Hematopoietic multipotent progenitor cell treated with erythropoietin and hydrocortisone succinate and interleukin-3 and kit ligand, for 4 days (in vitro differentiated cells): ENCODE measurements around the gene DAPK1.

Experiments used
- DNase-seq: peaks from one replicate; pipeline ENCODE4 v3.0.0-alpha.2; 2015

Gene DAPK1

GRCh38 chr9:87497604-87498045, at the start of gene DAPK1:
TSS of gene DAPK1 (plus strand) at chr9:87497867. CDS start at chr9:87499078, 1,211 bp downstream.
- DNase-seq, result peak; percentile 90

- no peak for DNase-seq
These were observed 46.5 kb upstream of the DAPK1 start for GRCh38 chr9:87451149-87451548.

- DNase-seq, result no peak
These were observed 42.3 kb upstream of the DAPK1 start for GRCh38 chr9:87455407-87455806.

- DNase-seq, result no peak
These were observed 36.4 kb upstream of the DAPK1 start for GRCh38 chr9:87461256-87461655.

GRCh38 chr9:87464110-87464991, 33.3 kb upstream of the DAPK1 start:
- DNase-seq, result no peak

- no peak for DNase-seq
These were observed 32.7 kb upstream of the DAPK1 start for GRCh38 chr9:87464992-87465378.

- no peak for DNase-seq
These were observed 31.9 kb upstream of the DAPK1 start for GRCh38 chr9:87465816-87466215.

GRCh38 chr9:87467187-87467586, 30.5 kb upstream of the DAPK1 start:
- DNase-seq, result no peak

GRCh38 chr9:87469793-87470465, 27.7 kb upstream of the DAPK1 start:
- peak; percentile 45 for DNase-seq

GRCh38 chr9:87471746-87472145, 25.9 kb upstream of the DAPK1 start:
- no peak for DNase-seq

GRCh38 chr9:87475463-87475862, 22.2 kb upstream of the DAPK1 start:
- no peak for DNase-seq

GRCh38 chr9:87478226-87478992, 19.3 kb upstream of the DAPK1 start:
- DNase-seq, result no peak

GRCh38 chr9:87479801-87480201, 17.9 kb upstream of the DAPK1 start:
- DNase-seq, result peak; percentile 93

- no peak for DNase-seq
These were observed 15.5 kb upstream of the DAPK1 start for GRCh38 chr9:87481890-87482855.

- no peak for DNase-seq
These were observed 7.4 kb upstream of the DAPK1 start for GRCh38 chr9:87490225-87490624.

GRCh38 chr9:87490907-87491306, 6.8 kb upstream of the DAPK1 start:
- no peak for DNase-seq

- DNase-seq, result no peak
These were observed 6.1 kb upstream of the DAPK1 start for GRCh38 chr9:87491523-87491922.

GRCh38 chr9:87492642-87493041, 5.0 kb upstream of the DAPK1 start:
- no peak for DNase-seq

- DNase-seq, result peak; percentile 95
These were observed 2.6 kb upstream of the DAPK1 start for GRCh38 chr9:87494970-87495471.

GRCh38 chr9:87497080-87497603, 525 bp upstream of the DAPK1 start:
- DNase-seq, result no peak

- DNase-seq, result peak; percentile 76
These were observed 561 bp downstream of the DAPK1 start for GRCh38 chr9:87498046-87498810.
